Endothelial cell of umbilical vein (primary cell): ENCODE data around the gene ZNF669. TPM values are rescaled to one million over a fixed set of nuclear protein-coding genes. Genes with fewer than 3 reads are reported as not detected.

Source experiments
- BruUV-seq: library from RNA; stranded (reverse); fragments of 400-500 nt; replicated peaks from 2 replicates; lab custom pipeline; 2021; lab: Mats Ljungman, UMichigan
- CTCF ChIA-PET: fragments of 300-600, 350-600 bp; sonication (Branson Sonifier 250); formaldehyde crosslinking; loops from one replicate; lab custom pipeline; 2021; ENCODE audit warnings: antibody characterized with exemption, inconsistent platforms; lab: Charles Lee
- POLR2A ChIA-PET: fragments of 300-600, 350-600 bp; sonication (Branson Sonifier 250); formaldehyde crosslinking; loops from one replicate; lab custom pipeline; 2021; ENCODE audit warnings: antibody characterized with exemption, inconsistent platforms; lab: Charles Lee
- DNase-seq: peaks from one replicate; pipeline ENCODE4 v3.0.0-alpha.2; 2011; ENCODE audit warnings: low read depth, low spot score
- FAIRE-seq: peaks from 2 replicates; lab custom pipeline; 2011; peaks lifted over from hg19 to GRCh38; lab: Jason Lieb, UNC
- H2AFZ ChIP-seq: 2 replicates; pipeline ENCODE4 v1.6.0; 2012; ENCODE audit warnings: low read depth, low read length, control low read depth, inconsistent platforms
- H3K27ac ChIP-seq: 2 replicates; pipeline ENCODE4 v1.5.1; 2011; ENCODE audit warnings: low read depth, mild to moderate bottlenecking, control low read depth, low read length, moderate library complexity; ENCODE audit not compliant: insufficient read depth
- H3K27me3 ChIP-seq, 2 experiments: 2 replicates each; pipeline versions ENCODE4 v1.6.0 to v1.6.1; 2011; ENCODE audit warnings: low read length in 2 of 2, mixed read lengths in 1 of 2; ENCODE audit not compliant: control insufficient read depth in 2 of 2, insufficient read depth in 2 of 2
- H3K36me3 ChIP-seq, 2 experiments: 2 replicates in 1 of 2; 3 replicates in 1 of 2; pipeline ENCODE4 v1.5.1; 2011; ENCODE audit warnings: low read length in 2 of 2, mild to moderate bottlenecking in 1 of 2, moderate library complexity in 1 of 2; ENCODE audit not compliant: control insufficient read depth in 2 of 2, insufficient read depth in 2 of 2; ENCODE audit errors: extremely low read depth in 1 of 2
- H3K4me1 ChIP-seq: 3 replicates; pipeline ENCODE4 v1.5.1; 2011; ENCODE audit warnings: mild to moderate bottlenecking, low read length; ENCODE audit not compliant: control insufficient read depth, insufficient read depth; ENCODE audit errors: extremely low read depth
- H3K4me2 ChIP-seq: 2 replicates; pipeline ENCODE4 v1.6.1; 2011; ENCODE audit warnings: low read length, control low read depth, mixed read lengths; ENCODE audit not compliant: insufficient read depth
- H3K4me3 ChIP-seq, 3 experiments: fragments of 200-600 bp in 1 of 3; sonication (generic), shearing (Covaris generic) in 1 of 3; replicated peaks in 1 of 3; 2 replicates each; pipeline ENCODE4 v1.5.1; 2011 to 2016; ENCODE audit warnings: control low read depth in 3 of 3, low read length in 3 of 3, mild to moderate bottlenecking in 2 of 3, inconsistent platforms in 1 of 3, low read depth in 1 of 3, moderate library complexity in 1 of 3; ENCODE audit not compliant: insufficient read depth in 1 of 3
- H3K79me2 ChIP-seq: 2 replicates; pipeline ENCODE4 v1.6.0; 2012; ENCODE audit warnings: low read length, inconsistent platforms; ENCODE audit not compliant: control insufficient read depth, insufficient read depth
- H3K9ac ChIP-seq: replicated peaks from 2 replicates; pipeline ENCODE3; 2011; ENCODE audit warnings: low read length, control low read depth; ENCODE audit not compliant: insufficient read depth; ENCODE audit errors: extremely low read depth
- H3K9me1 ChIP-seq: replicated peaks from 3 replicates; pipeline ENCODE4 v1.6.0; 2011; ENCODE audit warnings: mild to moderate bottlenecking, low read length; ENCODE audit not compliant: control insufficient read depth, insufficient read depth; ENCODE audit errors: extremely low read depth
- H3K9me3 ChIP-seq: replicated peaks from 2 replicates; pipeline ENCODE4 v1.5.1; 2012; ENCODE audit warnings: low read length, inconsistent platforms; ENCODE audit not compliant: control insufficient read depth, insufficient read depth
- H4K20me1 ChIP-seq: replicated peaks from 2 replicates; pipeline ENCODE3; 2011; ENCODE audit warnings: mild to moderate bottlenecking, low read length; ENCODE audit not compliant: control insufficient read depth, insufficient read depth; ENCODE audit errors: extremely low read depth
- EZH2 ChIP-seq: IDR thresholded peaks from 2 replicates; pipeline ENCODE4 v1.6.1; 2012; ENCODE audit warnings: borderline replicate concordance, low read depth, mild to moderate bottlenecking, moderate library complexity, low read length, inconsistent platforms; ENCODE audit not compliant: severe bottlenecking
- FOS ChIP-seq: IDR thresholded peaks from 2 replicates; pipeline ENCODE4 v1.6.1; 2011; ENCODE audit warnings: mild to moderate bottlenecking, low read length, moderate library complexity, borderline replicate concordance; ENCODE audit not compliant: insufficient read depth
- GATA2 ChIP-seq: IDR thresholded peaks from 2 replicates; pipeline ENCODE4 v1.7.0; 2011; ENCODE audit warnings: low read depth, mild to moderate bottlenecking, moderate library complexity, mixed read lengths, low read length; ENCODE audit not compliant: insufficient read length, insufficient read depth
- JUN ChIP-seq: IDR thresholded peaks from 2 replicates; pipeline ENCODE4 v1.6.1; 2011; ENCODE audit warnings: borderline replicate concordance, low read depth; ENCODE audit not compliant: insufficient read length, insufficient read depth
- MAX ChIP-seq: IDR thresholded peaks from 2 replicates; pipeline ENCODE4 v1.6.1; 2011; ENCODE audit not compliant: insufficient read depth, insufficient read length
- MYC ChIP-seq: IDR thresholded peaks from one replicate; pipeline ENCODE4 v1.6.1; 2011; ENCODE audit warnings: mild to moderate bottlenecking, low read depth, low read length
- POLR2A ChIP-seq: IDR thresholded peaks from 2 replicates; pipeline ENCODE4 v1.6.1; 2012; ENCODE audit warnings: low read depth, mild to moderate bottlenecking, control low read depth, low read length
- POLR2AphosphoS5 ChIP-seq: IDR thresholded peaks from 2 replicates; pipeline ENCODE4 v1.6.1; 2012; ENCODE audit warnings: low read depth, mild to moderate bottlenecking, control low read depth, low read length, moderate library complexity; ENCODE audit not compliant: insufficient read depth
- dilution Hi-C: fragments of 300-500 bp; cut with MboI; formaldehyde crosslinking; loops from one replicate; pipeline ENCODE4 v1.15.0; 2019; ENCODE audit warnings: low sequenced_read_pairs; ENCODE audit not compliant: extremely low pct_ligation_motif_present
- intact Hi-C: fragments of 100-400 bp; cut with micrococcal nuclease; formaldehyde crosslinking; loops from one replicate; pipeline ENCODE4 v1.10.0; 2022
- polyA plus RNA-seq, 4 experiments: library from polyadenylated mRNA; depleted of rRNA in 3 of 4; stranded (reverse) in 3 of 4; unstranded in 1 of 4; fragments of >200 nt; gene quantifications; 2 replicates each; pipeline versions ENCODE4 v1.2.1 to v1.2.3, GENCODE V29; 2011 to 2012; ENCODE audit warnings: missing spikeins in 1 of 4
- total RNA-seq: library from RNA; stranded (reverse); gene quantifications from 2 replicates; pipeline ENCODE4 v1.2.3, GENCODE V29; 2021
- TF ChIP-seq, protein P1 (sequence below), 2 donors: IDR thresholded peaks; 1 replicate in 1 of 2; 2 replicates in 1 of 2; pipeline ENCODE4 v1.5.1; 2011; ENCODE audit warnings: low read length in 2 of 2, mild to moderate bottlenecking in 2 of 2, moderate library complexity in 2 of 2, control low read depth in 1 of 2, inconsistent platforms in 1 of 2, low read depth in 1 of 2; ENCODE audit not compliant: insufficient read depth in 1 of 2; ENCODE audit errors: extremely low read depth in 1 of 2

ZNF669 gene
- total and polyA plus RNA-seq, 2 donors (not counting 3 experiments of a cell fraction or from before 2014, with no cell fraction given) = 2.4 to 7.8 TPM

GRCh38 chr1:247115141-247115510, 11.0 kb upstream of the ZNF669 start:
- DNase-seq (no peak), FAIRE-seq (no peak)
- CTCF ChIA-PET = no interaction called here
- H3K79me2 ChIP-seq = no peaks in the 10 kb centered on the region
- no peaks in the 10 kb centered on the region for H3K36me3 ChIP-seq
- TF ChIP-seq MAX (no peak), POLR2A (no peak), GATA2 (no peak), JUN (no peak), EZH2 (no peak), FOS (no peak), POLR2AphosphoS5 (no peak), MYC (no peak)
- TF ChIP-seq, protein P1, sequence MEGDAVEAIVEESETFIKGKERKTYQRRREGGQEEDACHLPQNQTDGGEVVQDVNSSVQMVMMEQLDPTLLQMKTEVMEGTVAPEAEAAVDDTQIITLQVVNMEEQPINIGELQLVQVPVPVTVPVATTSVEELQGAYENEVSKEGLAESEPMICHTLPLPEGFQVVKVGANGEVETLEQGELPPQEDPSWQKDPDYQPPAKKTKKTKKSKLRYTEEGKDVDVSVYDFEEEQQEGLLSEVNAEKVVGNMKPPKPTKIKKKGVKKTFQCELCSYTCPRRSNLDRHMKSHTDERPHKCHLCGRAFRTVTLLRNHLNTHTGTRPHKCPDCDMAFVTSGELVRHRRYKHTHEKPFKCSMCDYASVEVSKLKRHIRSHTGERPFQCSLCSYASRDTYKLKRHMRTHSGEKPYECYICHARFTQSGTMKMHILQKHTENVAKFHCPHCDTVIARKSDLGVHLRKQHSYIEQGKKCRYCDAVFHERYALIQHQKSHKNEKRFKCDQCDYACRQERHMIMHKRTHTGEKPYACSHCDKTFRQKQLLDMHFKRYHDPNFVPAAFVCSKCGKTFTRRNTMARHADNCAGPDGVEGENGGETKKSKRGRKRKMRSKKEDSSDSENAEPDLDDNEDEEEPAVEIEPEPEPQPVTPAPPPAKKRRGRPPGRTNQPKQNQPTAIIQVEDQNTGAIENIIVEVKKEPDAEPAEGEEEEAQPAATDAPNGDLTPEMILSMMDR (IDR thresholded peaks at IDR 0.05; ENCODE audit: extremely low read depth in 1 of 2, insufficient read depth in 1 of 2, low read depth in 1 of 2, low read length in 2 of 2) = no peak
- H3K4me1 ChIP-seq = no peaks in the 10 kb centered on the region
- H2AFZ ChIP-seq = no peak overlapping the region
- H3K4me2 ChIP-seq = no peak overlapping the region
- H3K4me3 ChIP-seq = no peak overlapping the region
- no TSS peak for BruUV-seq
- no peak overlapping the region for H3K9ac ChIP-seq
- no peaks in the 10 kb centered on the region for H4K20me1 ChIP-seq
- H3K27ac ChIP-seq = no peak overlapping the region
- intact Hi-C loops (no loop called here), dilution Hi-C loops (no loop called here)
- peaks cover 0 to 6% of the 10 kb centered on the region in 2 experiments for H3K27me3 ChIP-seq
- POLR2A ChIA-PET = no interaction called here
- H3K9me1 ChIP-seq = no peaks in the 10 kb centered on the region
- H3K9me3 ChIP-seq = no peaks in the 10 kb centered on the region
